H7 (cell line): ENCODE results near the gene ACVR1C. TPM values are rescaled to one million over a fixed set of nuclear protein-coding genes. Genes with fewer than 3 reads are reported as not detected.
"Not testable (repeated sequence)": the region's sequence is repeated elsewhere in the genome, so short reads cannot be mapped to it uniquely, and the experiment has no call there.

Experiments used
- DNase-seq: peaks from one replicate; pipeline ENCODE4 v3.0.0; 2012
- H3K27me3 ChIP-seq: 2 replicates; pipeline ENCODE4 v1.6.0; 2011; ENCODE audit warnings: mild to moderate bottlenecking, low read length; ENCODE audit not compliant: control insufficient read depth, insufficient read depth
- H3K36me3 ChIP-seq: replicated peaks from 2 replicates; pipeline ENCODE4 v1.5.1; 2011; ENCODE audit warnings: low read length; ENCODE audit not compliant: control insufficient read depth, insufficient read depth
- H3K4me3 ChIP-seq: 2 replicates; pipeline ENCODE4 v1.5.1; 2011; ENCODE audit warnings: low read depth, mild to moderate bottlenecking, control low read depth, low read length, moderate library complexity; ENCODE audit not compliant: insufficient read depth
- total RNA-seq: library from RNA; depleted of rRNA; stranded (reverse); fragments of >200 nt; shearing (Covaris generic); gene quantifications from 2 replicates; pipeline ENCODE4 v1.2.3, GENCODE V29; 2014

ACVR1C gene
- total RNA-seq, 1 experiment from 2014 or later: 0.14 TPM

DNA sequence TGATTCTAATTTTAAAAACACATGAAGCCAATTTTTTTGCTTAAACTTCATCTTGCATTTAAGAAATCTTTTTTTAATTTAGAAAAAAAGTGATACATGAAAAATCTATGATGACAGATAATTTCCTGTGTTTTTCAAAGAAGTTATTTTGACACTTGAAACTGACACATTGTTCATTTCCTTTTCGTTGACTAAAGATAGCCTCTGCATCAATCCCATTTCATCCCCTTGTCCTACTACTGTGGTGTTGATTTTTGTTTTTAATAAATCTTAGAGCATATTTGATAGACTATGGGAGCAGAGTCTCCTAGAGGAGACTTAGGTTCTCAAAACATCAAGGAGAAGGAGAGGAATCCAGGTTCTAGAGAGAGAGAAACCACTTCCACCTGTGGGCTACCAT lies 70.9 kb downstream of the ACVR1C start:
- Histone ChIP-seq H3K36me3 (no peaks in the 10 kb centered on the region), H3K27me3 (no peaks in the 10 kb centered on the region), H3K4me3 (no peak overlapping the region)
- DNase-seq: no peak

DNA sequence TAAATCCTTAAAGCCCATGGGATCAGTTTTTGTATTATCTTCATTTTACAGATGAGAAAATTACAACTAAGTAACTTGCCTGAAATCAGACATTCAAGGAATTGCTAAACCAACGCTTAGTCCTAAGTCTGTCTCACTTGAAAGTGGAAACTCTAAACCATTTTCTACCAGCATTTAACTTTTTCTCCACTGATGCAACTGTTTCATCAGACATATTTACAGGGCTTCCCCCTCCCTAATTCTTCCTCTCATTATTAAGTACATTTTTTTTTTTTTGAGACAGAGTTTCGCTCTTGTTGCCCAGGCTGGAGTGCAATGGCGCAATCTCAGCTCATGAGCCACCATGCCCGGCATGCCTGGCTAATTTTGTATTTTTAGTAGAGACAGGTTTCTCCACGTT lies 88.6 kb downstream of the ACVR1C start:
- Histone ChIP-seq H3K27me3 (no peaks in the 10 kb centered on the region), H3K4me3 (no peak overlapping the region), H3K36me3 (no peaks in the 10 kb centered on the region)
- DNase-seq: no peak

DNA sequence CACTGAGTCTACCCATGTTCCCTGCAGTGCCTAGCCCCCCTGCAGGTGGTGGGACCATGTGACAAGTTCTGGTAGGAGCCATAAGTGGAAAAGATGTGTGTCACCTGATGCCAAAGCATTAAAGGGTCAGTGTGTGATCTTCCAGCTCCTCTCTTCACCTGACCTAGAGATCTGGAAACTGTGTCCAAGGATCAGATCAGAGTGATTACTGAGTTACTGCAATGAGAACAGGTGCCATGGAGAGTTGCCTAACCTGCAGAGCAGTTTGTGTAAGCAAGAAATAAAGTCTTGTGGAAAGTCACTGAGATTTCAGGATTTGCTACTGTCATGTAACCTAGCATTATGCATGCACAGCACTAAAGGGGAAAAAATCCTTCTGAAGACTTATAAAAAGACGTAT lies 90.6 kb downstream of the ACVR1C start:
- H3K36me3 ChIP-seq: no peaks in the 10 kb centered on the region
- no peak overlapping the region for H3K4me3 ChIP-seq
- no peak for DNase-seq
- H3K27me3 ChIP-seq: no peaks in the 10 kb centered on the region

DNA sequence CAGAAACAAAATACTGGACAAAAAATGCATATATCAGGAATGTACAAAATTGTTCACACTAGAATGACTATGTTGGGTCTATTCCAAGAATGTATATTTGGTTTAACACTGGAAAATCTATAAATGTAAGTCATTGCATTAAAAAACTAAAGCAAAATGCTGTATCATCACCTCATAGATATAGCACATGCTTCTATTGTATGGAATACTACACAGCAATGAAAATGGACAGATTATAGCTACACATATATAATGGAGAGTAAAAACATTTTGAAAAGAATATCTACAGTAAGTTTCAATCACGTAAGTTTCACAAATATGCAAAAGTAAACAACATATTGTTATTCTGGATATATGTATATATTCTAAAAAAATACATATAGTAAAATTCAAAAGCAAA lies 91.8 kb downstream of the ACVR1C start:
- Histone ChIP-seq H3K4me3 (no peak overlapping the region), H3K36me3 (no peaks in the 10 kb centered on the region), H3K27me3 (no peaks in the 10 kb centered on the region)
- DNase-seq: no peak

DNA sequence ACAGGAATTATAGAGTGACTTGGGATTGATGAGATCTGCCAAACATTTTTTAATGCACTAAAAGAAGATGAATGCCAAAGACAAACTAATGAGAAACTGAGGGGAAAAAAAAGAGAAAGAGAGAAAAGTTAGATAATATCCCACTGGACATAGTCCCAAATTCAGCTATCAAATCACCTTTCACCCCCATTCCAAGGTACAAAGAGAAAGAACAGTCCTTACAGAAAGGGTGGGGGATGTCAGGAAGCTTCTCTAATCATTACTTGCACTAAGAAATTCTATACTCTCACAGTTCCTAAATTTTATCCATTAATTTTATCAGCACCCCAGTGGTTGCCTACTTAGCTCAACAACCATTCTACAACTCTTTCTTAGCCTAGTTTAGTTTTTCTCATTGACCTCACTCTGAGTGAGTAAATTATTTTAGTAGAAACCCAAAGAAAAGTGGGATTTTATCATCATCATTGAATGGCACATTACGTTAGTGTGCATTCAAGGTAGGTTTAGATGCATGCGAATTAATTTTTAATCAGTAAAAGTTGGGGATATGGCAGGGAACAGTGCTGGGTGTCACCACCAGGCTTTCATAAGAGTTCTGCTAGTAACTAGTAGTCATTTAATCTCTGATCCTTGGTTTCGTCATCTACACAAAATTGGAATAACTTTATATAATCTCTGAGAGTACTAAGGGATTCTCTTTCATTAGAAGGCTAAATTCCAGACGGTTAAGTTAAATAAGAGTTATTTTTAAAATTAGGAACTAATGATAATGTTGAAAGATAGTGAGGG lies 99.5 kb downstream of the ACVR1C start:
- DNase-seq: no peak

DNA sequence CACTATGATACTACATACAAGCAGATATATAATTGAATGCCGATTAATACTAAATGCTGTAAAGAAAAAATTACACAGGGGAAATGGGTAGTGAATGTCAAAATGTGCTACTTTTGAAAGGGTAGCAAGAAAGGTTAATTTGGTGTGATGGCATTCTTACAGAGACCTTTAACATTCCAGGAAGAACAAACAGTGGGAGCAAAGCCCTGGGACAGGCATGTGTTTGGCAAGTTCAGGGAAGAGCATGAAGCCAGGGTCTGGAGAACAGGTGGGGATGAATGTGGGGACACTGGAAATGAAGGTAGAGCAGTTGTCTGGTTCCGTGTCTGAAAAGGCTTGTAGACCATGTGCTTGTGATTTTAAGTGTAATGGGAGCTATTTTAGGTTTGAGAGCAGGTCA lies 102.6 kb downstream of the ACVR1C start:
- no peak for DNase-seq
- Histone ChIP-seq H3K4me3 (no peak overlapping the region), H3K27me3 (no peaks in the 10 kb centered on the region), H3K36me3 (no peaks in the 10 kb centered on the region)

More for the DNA sequence above, 99.5 kb downstream of the ACVR1C start:
- Histone ChIP-seq H3K36me3 (no peaks in the 10 kb centered on the region), H3K4me3 (no peak overlapping the region), H3K27me3 (no peaks in the 10 kb centered on the region)

DNA sequence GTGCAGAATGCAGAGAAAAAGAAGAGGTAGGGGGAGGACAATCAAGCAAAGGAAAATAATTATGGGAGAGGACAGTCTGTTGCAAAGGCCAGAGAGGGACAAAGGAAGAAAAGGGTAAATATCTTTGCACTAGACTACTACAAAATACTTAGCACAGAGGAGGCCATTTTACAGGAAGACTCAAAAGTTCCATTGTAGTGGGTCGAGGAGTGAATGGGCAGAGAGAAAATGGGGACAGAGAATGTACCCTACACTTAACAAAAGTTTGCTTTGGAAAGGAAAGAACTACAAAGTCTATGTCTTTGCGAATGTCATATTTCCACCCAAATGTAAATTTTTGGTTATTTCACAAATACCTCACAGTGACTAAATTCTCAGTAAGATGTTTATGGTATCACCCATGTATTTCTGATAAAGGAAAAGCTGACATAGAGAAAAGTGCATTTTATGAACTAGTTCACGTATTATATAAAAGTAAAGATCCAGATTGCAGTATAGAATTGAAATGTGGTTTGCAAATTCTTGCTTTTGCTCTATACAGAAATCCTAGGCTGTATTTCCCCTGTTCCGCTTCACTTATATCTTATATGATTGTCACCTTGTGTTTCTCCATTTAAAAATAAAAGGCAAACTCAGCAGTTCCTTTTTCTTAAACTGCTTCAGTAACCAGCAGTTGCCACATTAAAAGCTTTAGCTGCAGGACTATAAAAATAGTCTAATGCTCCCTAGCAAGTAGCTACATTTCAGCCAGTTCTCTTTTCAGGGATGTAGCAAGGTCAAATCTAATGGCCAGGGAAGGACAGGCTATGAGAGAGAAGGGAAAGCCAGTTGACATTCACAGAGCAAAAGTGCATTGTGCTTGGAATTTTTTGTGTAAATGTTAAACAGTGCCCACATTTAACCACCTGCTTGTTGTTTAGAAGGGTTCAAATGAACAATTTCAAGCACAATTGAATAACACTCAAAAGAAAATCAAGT lies 105.1 kb downstream of the ACVR1C start:
- no peaks in the 10 kb centered on the region for H3K27me3 ChIP-seq
- no peak for DNase-seq

DNA sequence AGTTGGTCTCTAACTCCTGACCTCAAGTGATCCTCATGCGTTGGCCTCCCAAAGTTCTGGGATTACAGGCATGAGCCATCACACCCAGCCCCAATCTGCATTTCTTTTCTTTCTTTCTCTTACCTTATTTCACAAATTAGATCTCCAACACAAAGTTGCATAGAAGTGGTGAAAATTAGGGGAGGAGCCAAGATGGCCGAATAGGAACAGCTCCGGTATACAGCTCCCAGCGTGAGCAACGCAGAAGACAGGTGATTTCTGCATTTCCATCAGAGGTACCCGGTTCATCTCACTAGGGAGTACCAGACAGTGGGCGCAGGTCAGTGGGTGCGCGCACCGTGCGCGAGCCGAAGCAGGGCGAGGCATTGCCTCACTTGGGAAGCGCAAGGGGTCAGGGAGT lies 113.7 kb downstream of the ACVR1C start:
- H3K36me3 ChIP-seq, H3K27me3 ChIP-seq, DNase-seq: not testable (repeated sequence)
- H3K4me3 ChIP-seq: peak overlapping the region; percentile 31

More for the DNA sequence above, 105.1 kb downstream of the ACVR1C start:
- Histone ChIP-seq H3K4me3 (no peak overlapping the region), H3K36me3 (no peaks in the 10 kb centered on the region)

DNA sequence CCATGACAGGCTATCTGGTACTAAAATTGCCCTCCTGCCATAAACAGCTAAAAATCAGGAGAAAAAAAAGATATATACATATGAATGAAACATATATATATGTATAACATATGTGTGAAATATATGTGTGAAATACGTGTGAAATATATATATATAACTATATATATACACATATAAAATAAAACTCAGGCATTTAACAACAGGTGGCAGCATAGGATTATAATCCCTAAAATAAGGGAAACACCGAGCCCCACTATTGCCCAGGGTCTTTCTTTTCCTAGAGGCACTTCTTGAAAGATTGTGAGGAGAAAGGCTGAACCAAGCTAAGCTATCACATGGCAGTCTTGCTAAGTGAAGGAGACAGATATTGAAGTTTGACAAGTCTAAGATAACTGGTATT lies 118.9 kb downstream of the ACVR1C start:
- Histone ChIP-seq H3K4me3 (no peak overlapping the region), H3K36me3 (no peaks in the 10 kb centered on the region), H3K27me3 (no peaks in the 10 kb centered on the region)
- DNase-seq: peak; percentile 25

DNA sequence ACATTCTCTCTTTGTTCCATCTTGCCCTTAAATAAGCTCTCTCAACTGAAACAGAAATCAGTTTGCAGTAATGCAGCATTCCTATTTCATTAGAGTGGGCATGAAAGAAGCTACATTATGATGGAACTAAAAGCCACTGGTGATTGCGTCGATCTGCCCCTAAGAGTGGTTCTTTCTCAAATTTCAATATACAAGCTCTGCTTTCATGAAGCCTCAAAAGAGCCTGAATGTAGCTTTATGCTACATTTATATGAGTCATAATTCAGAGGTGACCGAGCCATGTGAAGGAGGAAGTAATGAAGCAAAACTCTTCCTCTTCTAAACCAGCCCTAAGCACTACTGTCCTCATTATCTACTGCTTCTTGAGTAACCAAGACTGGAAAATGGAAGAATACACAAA lies 120.0 kb downstream of the ACVR1C start:
- no peak for DNase-seq
- Histone ChIP-seq H3K4me3 (no peak overlapping the region), H3K27me3 (no peaks in the 10 kb centered on the region), H3K36me3 (no peaks in the 10 kb centered on the region)

DNA sequence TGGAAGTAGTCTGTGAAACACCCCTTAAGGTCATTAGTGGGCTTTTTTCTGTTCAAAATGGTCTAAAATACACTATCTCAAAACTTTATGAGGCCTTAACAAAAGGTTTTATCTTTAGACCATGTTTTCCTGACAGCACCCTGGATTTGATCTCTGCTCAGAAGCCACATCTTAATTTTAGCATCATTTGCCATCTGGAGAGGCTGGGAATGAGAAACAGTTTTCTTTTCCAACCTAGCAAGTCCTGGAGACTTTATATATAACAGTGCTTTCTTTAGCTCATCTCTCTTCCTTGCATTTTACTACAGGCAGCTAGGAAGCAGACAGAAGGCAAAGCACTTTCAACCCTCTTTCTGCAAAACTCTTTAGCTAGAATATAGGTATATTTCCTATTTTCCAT lies 122.1 kb downstream of the ACVR1C start:
- H3K27me3 ChIP-seq: no peaks in the 10 kb centered on the region
- H3K36me3 ChIP-seq: no peaks in the 10 kb centered on the region
- no peak overlapping the region for H3K4me3 ChIP-seq
- no peak for DNase-seq

DNA sequence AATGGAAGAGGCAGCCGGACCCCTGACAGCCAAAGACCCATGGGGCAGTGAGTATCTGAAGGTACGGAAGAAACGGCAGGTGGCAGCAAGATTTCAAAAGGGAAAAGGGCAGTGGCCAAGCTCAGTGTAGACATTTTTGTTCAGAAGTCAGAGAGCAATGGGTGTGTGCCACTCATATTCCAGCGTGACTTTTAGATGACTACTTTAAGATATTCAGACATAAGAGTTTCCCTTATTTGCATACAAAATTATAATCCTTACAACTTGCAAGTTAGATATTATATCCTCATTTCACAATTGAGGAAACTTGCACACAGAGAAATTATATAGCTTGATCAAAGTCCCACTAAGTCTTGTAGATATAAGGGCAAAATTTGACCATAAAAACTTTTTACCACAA lies 124.0 kb downstream of the ACVR1C start:
- H3K27me3 ChIP-seq: no peaks in the 10 kb centered on the region
- H3K36me3 ChIP-seq: no peaks in the 10 kb centered on the region
- DNase-seq: no peak
- no peak overlapping the region for H3K4me3 ChIP-seq

DNA sequence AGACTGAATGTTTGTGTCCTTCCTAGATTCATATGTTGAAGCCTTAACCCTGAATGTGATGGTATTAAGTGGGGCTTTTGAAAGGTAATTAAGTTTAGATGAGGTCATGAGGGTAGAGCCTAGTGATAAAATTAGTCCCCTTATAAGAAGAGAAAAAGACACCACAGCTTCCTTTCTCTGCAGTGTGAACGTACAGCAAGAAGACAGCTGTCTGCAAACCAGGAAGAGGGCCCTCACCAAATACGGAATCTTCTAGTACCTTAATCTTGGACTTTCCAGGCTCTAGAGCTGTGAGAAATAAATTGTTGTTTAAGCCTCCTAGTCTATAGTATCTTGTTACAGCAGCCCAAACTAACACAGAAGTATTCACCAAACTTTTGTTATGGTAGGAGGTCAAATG lies 127.6 kb downstream of the ACVR1C start:
- no peaks in the 10 kb centered on the region for H3K27me3 ChIP-seq
- no peak for DNase-seq
- H3K4me3 ChIP-seq: no peak overlapping the region
- no peaks in the 10 kb centered on the region for H3K36me3 ChIP-seq

DNA sequence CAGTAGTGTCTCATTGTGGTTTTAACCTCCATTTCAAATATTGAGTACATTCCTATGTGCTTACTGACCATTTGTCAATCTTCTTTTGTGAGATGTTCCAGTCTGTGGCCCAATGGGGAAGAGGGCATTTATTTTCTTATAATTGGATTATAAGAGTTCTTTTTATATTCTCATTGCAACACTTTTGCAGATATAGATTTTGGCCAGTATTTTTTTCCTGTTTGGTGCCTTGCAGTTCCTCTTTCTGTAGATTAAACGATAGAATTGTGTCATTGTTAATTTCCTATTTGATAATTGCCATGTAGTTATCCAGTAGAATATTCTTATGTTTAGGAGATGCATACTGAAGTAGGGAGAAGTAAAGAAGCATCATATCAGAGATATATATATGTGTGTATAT lies 128.3 kb downstream of the ACVR1C start:
- Histone ChIP-seq H3K4me3 (no peak overlapping the region), H3K36me3 (no peaks in the 10 kb centered on the region), H3K27me3 (no peaks in the 10 kb centered on the region)
- no peak for DNase-seq

DNA sequence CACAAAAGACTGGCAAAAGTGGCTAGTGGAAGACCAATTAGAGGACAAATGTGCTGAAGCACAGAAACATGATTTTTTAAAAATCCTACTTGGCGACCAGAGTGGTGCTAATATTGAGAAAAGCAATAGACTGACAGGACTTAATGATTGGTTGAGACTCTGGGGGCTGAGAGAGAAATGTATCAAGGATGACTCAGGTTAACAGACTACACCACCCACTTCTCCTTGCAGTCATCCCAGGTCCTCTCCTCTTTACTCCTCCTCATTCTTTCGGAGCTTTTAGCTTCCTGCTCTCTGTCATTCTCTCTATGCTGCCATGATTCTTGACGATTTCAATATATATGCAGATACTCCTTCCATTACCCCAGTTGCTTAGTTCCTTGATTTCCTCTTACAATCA lies 130.2 kb downstream of the ACVR1C start:
- no peak overlapping the region for H3K4me3 ChIP-seq
- no peaks in the 10 kb centered on the region; the same call in 1 of the 2 replicates for H3K27me3 ChIP-seq
- no peaks in the 10 kb centered on the region for H3K36me3 ChIP-seq
- no peak for DNase-seq
